T-helper 2 cell treated with Interferon-gamma antibody and Interleukin-4, amounts not matched to agents 5 μg/mL and 100 μg/mL, for 36 hours (primary cell): ENCODE results near the gene GPSM1.

Experiments used
- DNase-seq: peaks from one replicate; pipeline ENCODE4 v3.0.0; 2021; ENCODE audit warnings: low spot score
- H3K27ac Mint-ChIP-seq: one replicate; pipeline ENCODE4 v1.8.0; 2021; ENCODE audit warnings: mild to moderate bottlenecking, mixed read lengths
- H3K27me3 Mint-ChIP-seq: one replicate; pipeline ENCODE4 v1.8.0; 2021; ENCODE audit warnings: low read depth, mixed read lengths
- H3K36me3 Mint-ChIP-seq: one replicate; pipeline ENCODE4 v1.8.0; 2021; ENCODE audit warnings: low read depth, mixed read lengths
- H3K4me1 Mint-ChIP-seq: one replicate; pipeline ENCODE4 v1.8.0; 2021; ENCODE audit warnings: low read depth, mixed read lengths
- H3K4me3 Mint-ChIP-seq: one replicate; pipeline ENCODE4 v1.8.0; 2022; ENCODE audit warnings: mild to moderate bottlenecking, moderate library complexity, mixed read lengths
- H3K9me3 Mint-ChIP-seq: one replicate; pipeline ENCODE4 v1.8.0; 2021; ENCODE audit warnings: mixed read lengths

Gene GPSM1

DNA sequence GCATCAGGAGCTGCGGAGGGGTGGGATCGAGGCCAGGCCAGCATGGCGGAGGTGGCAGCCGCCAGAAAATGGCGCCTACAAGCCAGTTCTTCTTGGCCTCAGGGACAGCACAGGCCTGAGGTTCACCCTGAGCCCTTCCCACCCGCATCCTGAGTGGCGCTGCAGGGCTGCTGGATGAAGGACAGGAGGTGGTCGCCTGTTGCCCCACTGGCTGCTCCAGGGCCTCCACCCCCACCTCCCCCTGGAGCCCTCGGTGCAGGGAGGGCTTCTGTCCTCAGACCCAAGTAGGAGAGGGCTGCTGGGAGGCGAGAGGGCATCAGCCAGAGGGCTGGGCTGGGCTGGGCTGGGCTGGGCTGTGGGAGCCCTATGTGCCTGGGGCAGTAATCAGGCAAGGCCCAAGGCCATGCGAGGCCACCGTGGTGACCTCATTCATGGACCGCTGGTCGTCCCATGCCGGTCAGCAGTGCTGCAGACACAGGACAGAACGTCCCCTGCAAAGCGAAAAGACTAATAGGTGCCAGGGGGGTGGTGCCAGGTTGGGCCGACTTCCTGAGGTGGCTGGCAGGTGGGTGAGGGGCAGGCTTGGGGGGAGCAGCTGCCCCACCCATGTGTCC is 13.8 kb downstream of the GPSM1 start:
- Mint-ChIP-seq H3K27me3 (no peaks in the 10 kb centered on the region), H3K27ac (no peak overlapping the region), H3K36me3 (no peaks in the 10 kb centered on the region), H3K9me3 (no peaks in the 10 kb centered on the region), H3K4me1 (no peaks in the 10 kb centered on the region), H3K4me3 (no peak overlapping the region)
- DNase-seq = no peak

DNA sequence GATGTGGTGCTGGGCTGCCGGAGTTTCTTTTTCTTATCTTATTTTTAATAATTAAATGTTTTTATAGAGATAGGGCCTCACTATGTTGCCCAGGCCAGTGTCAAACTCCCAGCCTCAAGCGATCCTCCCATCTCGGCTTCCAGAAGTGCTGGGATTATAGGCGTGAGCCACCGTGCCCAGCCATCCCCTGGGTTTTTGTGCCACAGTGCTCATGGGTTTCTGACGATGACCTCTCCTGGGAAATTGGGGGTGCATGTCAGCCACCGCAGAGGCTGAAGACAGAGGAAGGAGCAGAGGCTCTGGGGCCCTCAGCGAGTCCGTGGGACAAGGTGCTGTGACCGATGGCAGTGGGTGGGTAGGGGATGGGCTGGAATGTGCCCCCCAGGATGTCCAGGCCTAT is 14.4 kb downstream of the GPSM1 start:
- Mint-ChIP-seq H3K27me3 (no peaks in the 10 kb centered on the region), H3K4me3 (no peak overlapping the region), H3K9me3 (no peaks in the 10 kb centered on the region), H3K27ac (no peak overlapping the region), H3K36me3 (no peaks in the 10 kb centered on the region), H3K4me1 (no peaks in the 10 kb centered on the region)
- no peak for DNase-seq

DNA sequence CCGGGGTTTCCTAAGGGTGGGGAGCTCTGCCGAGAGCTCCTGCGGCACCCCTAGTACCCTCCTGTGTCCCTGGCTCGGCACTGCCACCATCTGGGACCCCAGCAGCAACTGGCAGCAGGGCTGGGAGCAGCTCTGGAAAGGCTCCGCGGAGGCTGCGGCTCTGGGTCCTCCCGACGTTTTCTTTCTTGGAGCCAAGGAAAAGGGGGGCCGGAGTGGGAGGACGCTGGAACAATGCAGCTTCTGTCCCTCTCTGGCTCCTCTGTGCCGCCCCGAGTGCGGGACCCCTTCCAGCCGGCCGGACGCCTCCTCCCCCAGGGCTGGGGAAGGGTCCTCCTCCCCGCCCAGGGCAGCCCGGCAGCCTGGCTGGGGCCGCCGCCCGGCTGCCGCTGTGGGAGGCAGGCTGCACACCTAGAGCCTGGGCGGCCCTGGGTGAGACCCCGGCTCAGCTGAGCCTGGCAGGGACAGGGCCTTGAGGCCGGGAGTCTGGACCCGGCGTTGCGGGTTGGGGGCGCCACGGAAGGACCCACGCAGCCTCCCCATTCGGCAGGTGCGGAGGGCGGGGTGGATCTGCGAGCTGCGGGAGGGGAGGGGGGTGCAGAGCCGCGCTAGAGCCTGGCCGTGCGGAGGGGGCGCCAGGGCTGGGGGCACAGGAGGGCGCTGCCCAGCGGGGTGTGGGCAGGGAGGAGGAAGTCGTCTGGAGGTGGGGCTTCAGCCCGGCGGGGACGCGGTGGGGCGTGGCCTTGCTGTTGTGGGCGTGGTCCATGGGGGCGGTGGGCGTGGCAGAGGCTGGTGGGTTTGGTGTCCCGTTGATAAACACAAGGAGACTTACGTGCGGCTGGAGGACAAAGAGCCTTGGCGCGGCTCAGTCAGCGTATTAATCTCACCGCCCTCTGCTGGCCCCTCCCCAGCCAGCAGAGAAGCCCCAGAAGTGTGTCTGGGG is 15.1 kb downstream of the GPSM1 start:
- no peak overlapping the region for H3K27ac Mint-ChIP-seq

DNA sequence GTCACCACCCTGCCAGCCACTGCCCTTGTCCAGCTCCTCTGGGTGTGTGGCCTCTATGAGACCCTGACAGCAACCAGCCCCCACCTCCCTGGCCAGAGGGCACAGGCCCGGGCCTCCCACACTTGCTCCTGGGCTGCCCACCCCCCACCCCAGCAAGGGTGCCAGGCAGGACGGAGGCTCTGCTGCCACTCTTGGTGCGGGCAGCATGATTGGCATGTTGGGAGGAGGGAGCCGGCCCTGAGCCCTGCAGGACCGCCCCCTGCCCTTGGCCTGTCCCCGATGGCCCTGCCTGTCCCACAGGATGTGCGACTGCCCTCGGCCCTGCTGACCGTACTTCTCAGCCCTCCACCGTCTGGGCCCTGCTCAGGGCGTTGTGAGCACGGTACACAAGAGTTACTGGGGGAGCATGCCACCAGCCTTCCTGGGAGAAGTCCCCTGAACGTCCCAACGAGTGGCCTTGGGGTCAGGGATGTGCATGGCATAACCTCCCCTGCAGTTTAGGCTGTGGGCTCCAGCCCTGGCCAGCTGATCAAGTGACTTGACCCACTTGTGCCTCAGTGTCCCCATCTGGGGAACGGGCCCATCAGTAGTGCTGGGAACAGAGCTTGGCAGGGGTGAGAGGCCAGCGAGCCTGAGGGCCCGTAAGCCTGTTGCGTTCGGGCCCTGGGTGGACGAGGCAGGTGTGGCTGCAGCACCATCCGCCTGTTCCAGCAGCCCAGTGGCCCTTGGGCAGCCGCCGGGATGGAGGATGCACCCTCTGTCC is 16.0 kb downstream of the GPSM1 start:
- DNase-seq = no peak
- H3K4me1 Mint-ChIP-seq = no peaks in the 10 kb centered on the region
- H3K27ac Mint-ChIP-seq = no peak overlapping the region
- no peak overlapping the region for H3K4me3 Mint-ChIP-seq
- no peaks in the 10 kb centered on the region for H3K27me3 Mint-ChIP-seq
- H3K36me3 Mint-ChIP-seq = no peaks in the 10 kb centered on the region
- no peaks in the 10 kb centered on the region for H3K9me3 Mint-ChIP-seq

More for the DNA sequence above, 15.1 kb downstream of the GPSM1 start:
- H3K4me1 Mint-ChIP-seq = no peaks in the 10 kb centered on the region
- H3K9me3 Mint-ChIP-seq = no peaks in the 10 kb centered on the region
- H3K4me3 Mint-ChIP-seq = no peak overlapping the region
- peak; percentile 60 for DNase-seq
- H3K27me3 Mint-ChIP-seq = no peaks in the 10 kb centered on the region
- H3K36me3 Mint-ChIP-seq = no peaks in the 10 kb centered on the region

DNA sequence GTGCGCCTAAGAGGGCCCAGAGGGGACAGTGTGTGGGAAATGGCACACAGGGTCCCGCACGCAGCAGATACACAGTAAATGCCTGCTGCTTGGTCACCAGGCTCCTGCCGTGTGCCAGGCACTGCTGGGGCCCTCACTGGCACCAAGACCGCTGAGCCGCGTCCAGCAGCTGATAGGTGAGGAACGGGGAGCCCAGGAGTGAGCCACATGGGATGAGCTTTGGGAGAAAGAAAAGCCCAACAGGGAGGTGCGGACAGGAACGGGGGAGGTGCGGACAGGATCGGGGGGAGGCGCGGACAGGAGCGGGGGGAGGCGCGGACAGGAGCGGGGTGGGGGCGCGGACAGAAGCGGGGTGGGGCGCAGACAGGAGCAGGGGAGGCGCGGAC is 16.5 kb downstream of the GPSM1 start:
- no peaks in the 10 kb centered on the region for H3K9me3 Mint-ChIP-seq

DNA sequence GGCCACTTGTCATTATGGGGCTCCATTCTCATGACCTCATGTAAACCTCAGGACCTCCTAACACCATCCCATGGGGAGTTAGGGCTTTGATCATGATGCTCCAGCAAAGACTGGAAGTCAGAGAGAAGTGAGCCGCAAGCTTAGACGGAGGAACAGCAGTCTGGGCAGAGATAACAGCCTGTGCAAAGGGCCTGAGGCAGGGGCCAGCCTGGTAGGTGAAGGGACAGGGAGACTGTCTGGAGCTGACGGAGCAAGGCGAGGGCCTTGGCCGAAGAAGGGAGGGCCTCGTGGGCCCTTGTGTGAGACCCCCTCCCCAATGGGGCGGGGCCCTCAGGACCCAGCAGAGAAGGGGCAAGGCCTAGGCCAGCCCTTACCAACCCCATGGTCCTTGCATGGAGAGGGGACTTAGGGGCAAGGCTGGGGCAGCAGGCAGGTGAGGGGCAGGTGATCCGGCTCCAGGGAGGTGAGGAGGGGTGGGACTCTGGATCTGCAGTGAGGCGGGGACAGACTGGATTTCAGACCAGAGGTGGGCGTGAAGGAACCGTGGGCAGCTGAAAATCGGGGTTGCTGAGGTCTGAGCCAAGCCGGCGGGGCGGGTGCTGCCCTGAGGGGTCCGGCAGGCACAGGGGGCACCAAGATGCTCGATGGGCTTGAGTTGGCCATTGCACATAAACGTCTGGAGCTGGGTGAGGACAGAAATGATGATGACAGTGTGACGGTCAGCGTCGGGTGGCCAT is 17.4 kb downstream of the GPSM1 start:
- Mint-ChIP-seq H3K27ac (no peak overlapping the region), H3K9me3 (no peaks in the 10 kb centered on the region), H3K36me3 (no peaks in the 10 kb centered on the region), H3K4me3 (no peak overlapping the region), H3K4me1 (no peaks in the 10 kb centered on the region), H3K27me3 (no peaks in the 10 kb centered on the region)
- no peak for DNase-seq

More for the DNA sequence above, 16.5 kb downstream of the GPSM1 start:
- no peak for DNase-seq
- Mint-ChIP-seq H3K27me3 (no peaks in the 10 kb centered on the region), H3K27ac (no peak overlapping the region), H3K4me3 (no peak overlapping the region), H3K36me3 (no peaks in the 10 kb centered on the region), H3K4me1 (no peaks in the 10 kb centered on the region)

DNA sequence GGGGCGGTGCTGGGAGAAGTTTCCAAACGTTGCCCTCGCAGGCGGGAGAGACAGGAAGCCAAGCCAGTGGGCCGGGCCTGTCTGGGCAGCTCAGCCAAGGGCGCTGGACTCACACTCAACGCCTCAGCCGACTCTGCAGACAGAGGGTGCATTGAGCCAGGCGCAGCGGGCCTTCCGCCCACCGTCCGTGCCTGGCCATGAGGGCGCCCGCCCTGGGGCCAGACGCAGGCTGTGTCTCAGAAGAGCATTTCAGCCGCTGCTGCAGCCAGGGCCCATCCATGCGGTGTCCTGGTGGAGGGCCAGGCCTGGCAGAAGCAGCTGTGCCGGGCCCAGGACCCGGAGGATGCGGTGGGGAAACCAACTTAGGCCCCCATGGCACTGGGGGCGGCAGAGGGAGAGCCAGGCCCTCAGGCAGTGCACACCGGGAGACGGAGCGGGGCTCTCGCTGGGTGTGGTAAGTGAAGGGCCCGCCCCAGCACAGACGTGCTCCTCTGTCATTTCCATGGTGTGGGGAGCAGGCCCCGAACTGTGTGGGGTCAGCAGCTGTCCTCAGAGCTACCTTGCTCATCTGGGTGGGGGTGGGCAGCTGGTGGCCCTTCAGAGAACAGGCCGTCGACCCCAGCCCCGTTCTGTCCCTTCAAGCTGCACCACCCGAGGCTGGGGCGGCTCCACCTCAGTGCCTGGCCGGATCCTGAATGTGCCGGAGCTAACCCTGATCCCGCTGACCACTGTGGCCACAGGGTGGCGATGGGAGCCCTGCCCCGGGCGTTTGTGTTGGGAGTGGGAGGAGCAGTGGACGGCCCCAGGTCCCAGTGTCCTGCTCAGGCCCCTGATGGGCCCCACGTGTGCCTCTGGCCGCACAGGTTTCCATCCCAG is 18.2 kb downstream of the GPSM1 start:
- H3K4me1 Mint-ChIP-seq = no peaks in the 10 kb centered on the region
- no peaks in the 10 kb centered on the region for H3K36me3 Mint-ChIP-seq
- no peaks in the 10 kb centered on the region for H3K9me3 Mint-ChIP-seq
- H3K4me3 Mint-ChIP-seq = no peak overlapping the region
- DNase-seq = no peak
- no peaks in the 10 kb centered on the region for H3K27me3 Mint-ChIP-seq
- H3K27ac Mint-ChIP-seq = no peak overlapping the region

DNA sequence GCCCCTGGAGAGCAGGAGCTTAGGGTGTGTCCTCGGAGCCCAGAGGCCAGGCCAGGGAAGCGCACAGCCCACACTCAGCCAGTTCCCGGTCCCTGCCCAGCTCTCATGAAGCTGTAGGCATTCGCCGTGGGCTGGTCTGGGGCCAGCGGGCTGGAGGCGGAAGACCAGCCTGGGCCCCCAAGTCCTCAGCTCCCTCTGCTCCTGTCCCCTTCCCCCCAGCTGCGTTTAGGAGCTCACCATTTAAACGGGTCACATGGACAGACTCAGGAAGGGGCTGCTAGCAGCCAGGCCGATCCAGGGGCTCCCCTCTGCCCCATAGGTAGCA is 18.8 kb downstream of the GPSM1 start:
- Mint-ChIP-seq H3K4me3 (no peak overlapping the region), H3K4me1 (no peaks in the 10 kb centered on the region), H3K27ac (no peak overlapping the region), H3K36me3 (no peaks in the 10 kb centered on the region), H3K9me3 (no peaks in the 10 kb centered on the region), H3K27me3 (no peaks in the 10 kb centered on the region)
- no peak for DNase-seq

DNA sequence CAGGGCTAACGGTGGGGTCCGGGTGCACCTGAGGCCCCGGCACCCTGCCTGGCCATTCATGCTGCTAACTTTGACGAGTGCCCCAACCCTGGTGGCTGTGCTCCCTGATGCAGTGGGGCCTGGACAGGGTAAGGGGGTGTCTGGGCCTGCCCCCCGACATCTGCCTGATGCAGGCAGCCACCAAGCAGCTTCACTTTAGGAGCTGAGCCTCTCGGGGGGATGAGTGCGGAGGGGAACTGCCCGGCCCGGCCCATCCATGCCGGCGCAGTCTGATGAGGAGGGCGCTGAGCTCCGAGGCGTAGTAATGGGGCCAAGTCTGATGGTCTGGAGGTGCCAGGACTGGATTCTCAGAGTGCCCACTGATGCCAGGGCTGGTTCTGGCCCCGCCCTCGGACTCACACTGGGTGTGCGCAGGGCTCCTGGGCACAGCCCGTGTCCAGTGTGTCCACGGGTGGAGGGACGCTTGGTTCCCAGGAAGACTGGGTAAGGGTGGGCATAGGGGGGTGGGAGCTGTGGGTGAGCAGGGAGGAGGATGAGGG is 19.7 kb downstream of the GPSM1 start:
- DNase-seq = no peak
- Mint-ChIP-seq H3K27me3 (no peaks in the 10 kb centered on the region), H3K27ac (no peak overlapping the region), H3K36me3 (no peaks in the 10 kb centered on the region), H3K9me3 (no peaks in the 10 kb centered on the region), H3K4me1 (no peaks in the 10 kb centered on the region), H3K4me3 (no peak overlapping the region)

DNA sequence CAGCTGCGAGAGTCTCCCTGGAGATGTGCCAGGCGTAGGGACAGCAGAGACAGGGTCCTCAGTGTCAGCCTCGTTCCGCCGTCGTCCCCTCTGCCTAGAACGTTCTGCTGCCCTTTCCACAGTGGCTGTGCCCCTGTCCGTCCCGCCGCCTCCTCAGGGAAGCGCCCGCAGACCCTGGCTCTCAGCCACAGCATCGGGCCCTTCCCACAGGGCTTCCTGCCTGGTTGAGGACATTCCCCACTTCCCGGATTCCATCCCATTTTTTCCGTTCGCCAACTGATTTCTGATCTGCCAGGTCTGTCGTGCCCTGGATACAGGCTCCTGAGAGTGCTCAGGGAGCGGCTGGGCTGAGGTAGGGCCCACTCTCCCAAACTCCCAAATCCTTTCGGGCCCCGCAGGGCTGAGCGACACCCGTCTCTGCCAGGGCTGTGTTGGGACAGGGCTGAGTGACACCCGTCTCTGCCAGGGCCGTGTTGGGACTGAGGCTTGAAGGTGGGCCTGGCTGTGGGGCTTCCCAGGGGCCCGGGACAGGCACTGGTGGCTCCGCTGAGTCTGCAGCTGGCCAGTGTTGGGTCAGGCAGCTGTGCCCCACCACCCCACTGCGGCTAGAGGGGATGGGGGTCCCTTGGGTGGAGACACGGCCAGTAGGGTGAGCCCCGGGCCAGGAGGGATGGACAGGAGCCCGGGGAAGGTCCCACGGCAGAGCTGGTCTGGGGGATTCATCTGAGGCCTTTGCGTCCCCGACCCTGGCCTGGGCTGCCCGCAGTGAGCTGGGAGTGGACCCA is 20.3 kb downstream of the GPSM1 start:
- Mint-ChIP-seq H3K27ac (no peak overlapping the region), H3K4me1 (no peaks in the 10 kb centered on the region), H3K36me3 (no peaks in the 10 kb centered on the region), H3K27me3 (no peaks in the 10 kb centered on the region), H3K9me3 (no peaks in the 10 kb centered on the region), H3K4me3 (no peak overlapping the region)
- DNase-seq = no peak

DNA sequence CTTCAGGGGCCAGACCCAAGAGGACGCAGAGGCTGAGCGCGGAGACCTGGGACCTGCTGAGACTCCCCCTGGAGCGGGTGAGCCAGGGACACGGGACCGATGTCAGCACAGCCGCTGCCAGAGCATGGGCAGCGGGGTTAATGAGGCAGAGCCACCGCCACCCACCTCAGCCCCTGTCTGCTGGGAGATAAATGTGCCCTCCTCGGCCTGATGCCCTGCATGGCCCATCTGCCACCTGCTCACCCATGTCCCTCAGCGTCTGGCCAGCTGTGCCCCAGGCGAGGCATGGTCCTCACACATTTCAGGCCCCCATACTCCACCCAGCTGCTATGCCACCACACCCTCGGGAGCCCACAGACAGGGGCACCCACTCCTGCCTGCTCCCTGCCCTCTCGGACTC is 21.4 kb downstream of the GPSM1 start:
- no peak overlapping the region for H3K27ac Mint-ChIP-seq
- no peaks in the 10 kb centered on the region for H3K4me1 Mint-ChIP-seq
- no peak for DNase-seq
- H3K4me3 Mint-ChIP-seq = no peak overlapping the region
- no peaks in the 10 kb centered on the region for H3K27me3 Mint-ChIP-seq
- no peaks in the 10 kb centered on the region for H3K36me3 Mint-ChIP-seq
- no peaks in the 10 kb centered on the region for H3K9me3 Mint-ChIP-seq

DNA sequence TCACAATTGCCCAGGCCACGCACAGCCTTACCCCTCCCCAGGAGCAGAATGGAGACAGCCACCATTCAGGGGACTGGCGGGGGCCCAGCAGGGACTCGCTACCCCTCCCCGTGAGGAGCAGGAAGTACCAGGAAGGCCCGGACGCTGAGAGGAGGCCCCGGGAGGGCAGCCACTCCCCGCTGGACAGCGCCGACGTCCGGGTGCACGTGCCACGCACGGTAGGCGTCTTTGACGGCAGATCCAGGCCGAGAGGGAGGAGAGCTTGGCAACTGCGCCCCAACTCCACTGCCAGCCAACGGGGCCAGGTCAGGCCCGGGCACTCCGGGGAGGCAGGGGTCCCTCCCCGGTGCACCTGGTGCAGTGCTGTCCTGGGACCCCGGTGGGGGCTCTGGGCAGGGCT is 22.2 kb downstream of the GPSM1 start:
- Mint-ChIP-seq H3K4me1 (no peaks in the 10 kb centered on the region), H3K4me3 (no peak overlapping the region), H3K36me3 (no peaks in the 10 kb centered on the region), H3K27me3 (no peaks in the 10 kb centered on the region), H3K27ac (no peak overlapping the region), H3K9me3 (no peaks in the 10 kb centered on the region)
- no peak for DNase-seq
